ENCODE measurements around the gene COX6B1.

- TF ChIP-seq, protein P1, sequence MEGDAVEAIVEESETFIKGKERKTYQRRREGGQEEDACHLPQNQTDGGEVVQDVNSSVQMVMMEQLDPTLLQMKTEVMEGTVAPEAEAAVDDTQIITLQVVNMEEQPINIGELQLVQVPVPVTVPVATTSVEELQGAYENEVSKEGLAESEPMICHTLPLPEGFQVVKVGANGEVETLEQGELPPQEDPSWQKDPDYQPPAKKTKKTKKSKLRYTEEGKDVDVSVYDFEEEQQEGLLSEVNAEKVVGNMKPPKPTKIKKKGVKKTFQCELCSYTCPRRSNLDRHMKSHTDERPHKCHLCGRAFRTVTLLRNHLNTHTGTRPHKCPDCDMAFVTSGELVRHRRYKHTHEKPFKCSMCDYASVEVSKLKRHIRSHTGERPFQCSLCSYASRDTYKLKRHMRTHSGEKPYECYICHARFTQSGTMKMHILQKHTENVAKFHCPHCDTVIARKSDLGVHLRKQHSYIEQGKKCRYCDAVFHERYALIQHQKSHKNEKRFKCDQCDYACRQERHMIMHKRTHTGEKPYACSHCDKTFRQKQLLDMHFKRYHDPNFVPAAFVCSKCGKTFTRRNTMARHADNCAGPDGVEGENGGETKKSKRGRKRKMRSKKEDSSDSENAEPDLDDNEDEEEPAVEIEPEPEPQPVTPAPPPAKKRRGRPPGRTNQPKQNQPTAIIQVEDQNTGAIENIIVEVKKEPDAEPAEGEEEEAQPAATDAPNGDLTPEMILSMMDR (IDR thresholded peaks at IDR 0.05) = no peak
- TF ChIP-seq POLR2A (IDR thresholded peaks at IDR 0.05) = no peak
These were observed 24.7 kb upstream of the COX6B1 start for GRCh38 chr19:35623327-35624010.

Measured in Peyer's patch (tissue), 4 donors.